SK-N-MC (cell line): Measurements from ENCODE around the gene VSIG10.

ENCODE experiments used
- EZH2 ChIP-seq: fragments of 200-600 bp; sonication (generic); IDR thresholded peaks from one replicate; pipeline ENCODE4 v1.6.1; 2017; ENCODE audit warnings: antibody characterized with exemption
- FOXP2 ChIP-seq: optimal IDR thresholded peaks from 2 replicates; pipeline ENCODE3; 2011; ENCODE audit warnings: mild to moderate bottlenecking, moderate library complexity; ENCODE audit not compliant: insufficient read depth; ENCODE audit errors: extremely low read length, control extremely low read depth
- POLR2AphosphoS5 ChIP-seq: IDR thresholded peaks from 2 replicates; pipeline ENCODE4 v1.6.1; 2012; ENCODE audit warnings: mild to moderate bottlenecking, low read depth, low read length, borderline replicate concordance

DNA sequence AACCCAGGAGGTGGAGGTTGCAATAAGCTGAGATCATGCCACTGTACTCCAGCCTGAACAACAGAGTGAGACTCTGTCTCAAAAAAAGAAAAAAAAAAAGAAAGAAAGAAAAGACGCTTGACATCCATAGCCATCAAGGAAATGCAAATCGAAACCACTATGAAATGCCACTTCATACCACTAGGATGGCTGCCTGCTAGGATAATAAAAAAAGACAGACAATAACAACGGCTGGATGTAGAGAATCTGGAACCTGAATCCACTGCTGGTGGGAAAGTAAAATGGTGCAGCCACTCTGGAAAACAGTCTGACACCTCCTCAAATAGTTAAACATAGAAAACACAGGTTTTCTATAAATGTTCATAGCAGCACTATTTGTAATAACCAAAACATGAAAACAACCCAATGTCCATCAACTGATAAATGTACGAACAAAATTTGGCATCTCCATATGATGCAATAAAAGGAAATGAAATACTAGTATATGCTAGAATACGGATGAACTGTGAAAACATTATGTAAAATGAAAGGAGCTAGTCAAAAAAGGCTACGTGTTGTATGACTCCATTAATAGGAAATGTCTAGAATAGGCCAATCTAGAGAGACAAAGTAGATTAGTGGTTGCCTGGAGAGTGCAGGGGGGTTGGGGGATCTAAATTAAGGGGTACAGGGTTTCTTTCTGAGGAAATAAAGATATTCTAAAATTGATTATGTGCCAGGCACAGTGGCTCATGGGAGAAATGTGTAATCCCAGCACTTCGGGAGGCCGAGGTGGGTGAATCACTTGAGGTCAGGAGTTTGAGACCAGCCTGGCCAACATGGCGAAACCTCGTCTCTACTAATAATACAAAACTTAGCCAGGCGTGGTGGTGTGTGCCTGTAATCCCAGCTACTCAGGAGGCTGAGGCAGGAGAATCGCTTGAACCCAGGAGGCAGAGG is 52.6 kb downstream of the VSIG10 start:
- TF ChIP-seq POLR2AphosphoS5 (no peak), EZH2 (no peak), FOXP2 (no peak)
